ENCODE measurements around the gene OS9. TPM values are rescaled to one million over a fixed set of nuclear protein-coding genes. Genes with fewer than 3 reads are reported as not detected.

The OS9 gene
- total and polyA plus RNA-seq, 9 of the 15 experiments (the other 6 are each of a cell fraction or from before 2014, with no cell fraction given) = 4.6 to 105 (median 89.5) TPM

- H3K9ac ChIP-seq (ENCODE audit: insufficient read depth in 1 of 2, low read depth in 2 of 2, low read length in 2 of 2) = peak overlapping the region; percentile 51 to 87
- intact Hi-C loops (cut with micrococcal nuclease) (loop anchor here (1.0 to 5.0 kb wide), 4 partner anchors 104 to 274 kb away; partner anchors contain the start of genes B4GALNT1, DDIT3 and MBD6), in situ Hi-C loops (cut with MboI) (no loop called here)
- H3K9me3 ChIP-seq (replicated peaks; ENCODE audit: control insufficient read depth, insufficient read depth, low read depth, low read length) = no peaks in the 10 kb centered on the region
- peak; percentile 86 for FAIRE-seq
- no peaks in the 10 kb centered on the region for H3K36me3 ChIP-seq (ENCODE audit: control insufficient read depth, insufficient read depth, low read length)
- ChIA-PET POLR2A (interaction anchor here (0.5 to 3.5 kb wide), 10 partner anchors 8 to 240 kb away, joined by 3 to 15 read pairs (median 3); partner anchors contain the start of genes CDK4, DDIT3, PIP4K2C and TSPAN31), CTCF (ENCODE audit: low intra/inter-chr PET ratio) (interaction anchor here (2.3 kb wide), 1 partner anchor 154 kb away, joined by 17 read pairs; no protein-coding TSS in a partner anchor)
- no TSS peak for BruUV-seq (replicated peaks)
- H4K20me1 ChIP-seq (replicated peaks; ENCODE audit: control insufficient read depth, insufficient read depth, low read length) = no peaks in the 10 kb centered on the region
- no peaks in the 10 kb centered on the region for H3K9me1 ChIP-seq (ENCODE audit: control insufficient read depth, insufficient read depth, low read length)
- H3K79me2 ChIP-seq (ENCODE audit: control insufficient read depth, insufficient read depth, low read length) = no peaks in the 10 kb centered on the region
- peak overlapping the region; percentile 81 for H3K4me2 ChIP-seq (ENCODE audit: insufficient read depth, low read length)
- H3K4me3 ChIP-seq = peak overlapping the region; percentile 38
- peak; percentile 17 for ATAC-seq
- peak in 1 of 4 experiments; percentile 30 for DNase-seq (ENCODE audit: extremely low read depth in 1 of 4, low spot score in 3 of 4)
- peaks cover 12 to 53% of the 10 kb centered on the region in 2 experiments for H3K27me3 ChIP-seq (ENCODE audit: control insufficient read depth in 2 of 2, insufficient read depth in 2 of 2, low read length in 2 of 2)
- WGBS (ENCODE audit: insufficient coverage, low coverage, missing lambda C conversion rate) = 17% methylated on average over 27 of the region's 31 CpGs
- H2AFZ ChIP-seq (ENCODE audit: low read depth, low read length) = peak overlapping the region; percentile 94
- H3K4me1 ChIP-seq (replicated peaks in 1 of 2; ENCODE audit: control insufficient read depth in 2 of 2, insufficient read depth in 2 of 2, low read length in 2 of 2) = peaks cover 9 to 33% of the 10 kb centered on the region in 2 experiments; a peak in 4 of 5 replicates
- H3K27ac ChIP-seq (ENCODE audit: extremely low read depth, low read depth, low read length) = peak overlapping the region; percentile 11; the same call in 1 of the 3 replicates
- TF ChIP-seq EGR1 (conservative IDR thresholded peaks at IDR 0.05) (no peak), GTF3C2 (IDR thresholded peaks at IDR 0.05; ENCODE audit: borderline replicate concordance, extremely low read depth, insufficient read length) (no peak), NKRF (IDR thresholded peaks at IDR 0.05; ENCODE audit: borderline replicate concordance) (no peak), TEAD2 (tag; IDR thresholded peaks at IDR 0.05) (no peak), ZBTB33 (CRISPR knock-in tag; IDR thresholded peaks at IDR 0.05) (peak; percentile 44), KLF13 (tag; IDR thresholded peaks at IDR 0.05; ENCODE audit: borderline replicate concordance, low read depth) (no peak), HOMEZ (CRISPR knock-in tag; IDR thresholded peaks at IDR 0.05) (no peak), GTF2A2 (tag; IDR thresholded peaks at IDR 0.05) (no peak), ZNF780A (CRISPR knock-in tag; IDR thresholded peaks at IDR 0.05) (no peak), MITF (IDR thresholded peaks at IDR 0.05) (no peak)
Observed at GRCh38 chr12:57736741-57737466, 43.0 kb downstream of the OS9 start.
